ENCODE measurements around the gene RGS14. TPM values are rescaled to one million over a fixed set of nuclear protein-coding genes. Genes with fewer than 3 reads are reported as not detected.
A peak's percentile ranks its signal among the peaks of the same experiment; 100 is the strongest.

The RGS14 gene
- polyA plus RNA-seq, 1 donor (not counting 4 experiments of a cell fraction or from before 2014, with no cell fraction given): 8.6 TPM

GRCh38 chr5:177403792-177404640, 46.3 kb downstream of the RGS14 start:
- H4K20me1 ChIP-seq (ENCODE audit: control insufficient read depth, extremely low read depth, insufficient read depth, low read length): no peaks in the 10 kb centered on the region
- no peaks in the 10 kb centered on the region for H3K79me2 ChIP-seq (ENCODE audit: control insufficient read depth, insufficient read depth, low read length)
- H3K9me1 ChIP-seq (ENCODE audit: control insufficient read depth, extremely low read depth, insufficient read depth, low read length): no peaks in the 10 kb centered on the region
- peak overlapping the region; percentile 89 for H2AFZ ChIP-seq (ENCODE audit: control insufficient read depth, low read length)
- peak overlapping the region; percentile 67 for H3K4me2 ChIP-seq (ENCODE audit: control insufficient read depth, extremely low read depth, insufficient read depth, low read depth, low read length)
- TF ChIP-seq EZH2 (IDR thresholded peaks at IDR 0.05; ENCODE audit: low read length) (no peak), CTCF (optimal IDR thresholded peaks at IDR 0.05 in 1 of 3, IDR thresholded peaks at IDR 0.05 in 1 of 3, conservative IDR thresholded peaks at IDR 0.05 in 1 of 3; ENCODE audit: extremely low read depth in 1 of 3, insufficient read depth in 2 of 3, low read length in 3 of 3) (peak in 2 of 3 experiments; percentile 45 to 85)
- FAIRE-seq (no peak), DNase-seq (ENCODE audit: low read depth, low spot score) (no peak)
- dilution Hi-C loops (cut with MboI; ENCODE audit: extremely low pct_ligation_motif_present, low sequenced_read_pairs): no loop called here
- H3K9me3 ChIP-seq (ENCODE audit: control insufficient read depth, low read depth, low read length): no peaks in the 10 kb centered on the region
- peak overlapping the region; percentile 50 to 79 (median 71) for H3K4me3 ChIP-seq (ENCODE audit: control insufficient read depth in 2 of 3, extremely low read depth in 1 of 3, insufficient read depth in 2 of 3, low read depth in 1 of 3, low read length in 3 of 3)
- peak overlapping the region; percentile 19 for H3K27ac ChIP-seq (ENCODE audit: control insufficient read depth, insufficient read depth, low read length)
- no peaks in the 10 kb centered on the region for H3K27me3 ChIP-seq (ENCODE audit: control insufficient read depth, extremely low read depth, insufficient read depth, low read length)
- H3K36me3 ChIP-seq (ENCODE audit: control insufficient read depth in 2 of 2, extremely low read depth in 1 of 2, insufficient read depth in 2 of 2, low read length in 2 of 2): no peaks in the 10 kb centered on the region
- H3K4me1 ChIP-seq (ENCODE audit: control insufficient read depth, extremely low read depth, insufficient read depth, low read length): peaks cover 11% of the 10 kb centered on the region
- peak overlapping the region; percentile 68 for H3K9ac ChIP-seq (ENCODE audit: control insufficient read depth, extremely low read depth, insufficient read depth, low read length)

- DNase-seq (ENCODE audit: low read depth, low spot score) (no peak), FAIRE-seq (no peak)
- peak overlapping the region; percentile 50 to 79 (median 71) for H3K4me3 ChIP-seq (ENCODE audit: control insufficient read depth in 2 of 3, extremely low read depth in 1 of 3, insufficient read depth in 2 of 3, low read depth in 1 of 3, low read length in 3 of 3)
- H3K27me3 ChIP-seq (ENCODE audit: control insufficient read depth, extremely low read depth, insufficient read depth, low read length): no peaks in the 10 kb centered on the region
- peaks cover 11% of the 10 kb centered on the region for H3K4me1 ChIP-seq (ENCODE audit: control insufficient read depth, extremely low read depth, insufficient read depth, low read length)
- no peak for TF ChIP-seq CTCF (optimal IDR thresholded peaks at IDR 0.05 in 1 of 3, IDR thresholded peaks at IDR 0.05 in 1 of 3, conservative IDR thresholded peaks at IDR 0.05 in 1 of 3; ENCODE audit: extremely low read depth in 1 of 3, insufficient read depth in 2 of 3, low read length in 3 of 3)
- TF ChIP-seq EZH2 (IDR thresholded peaks at IDR 0.05; ENCODE audit: low read length): no peak
- no peaks in the 10 kb centered on the region for H3K79me2 ChIP-seq (ENCODE audit: control insufficient read depth, insufficient read depth, low read length)
- H3K9me3 ChIP-seq (ENCODE audit: control insufficient read depth, low read depth, low read length): no peaks in the 10 kb centered on the region
- H3K27ac ChIP-seq (ENCODE audit: control insufficient read depth, insufficient read depth, low read length): no peak overlapping the region
- no peaks in the 10 kb centered on the region for H4K20me1 ChIP-seq (ENCODE audit: control insufficient read depth, extremely low read depth, insufficient read depth, low read length)
- H3K9ac ChIP-seq (ENCODE audit: control insufficient read depth, extremely low read depth, insufficient read depth, low read length): peak overlapping the region; percentile 68
- H3K36me3 ChIP-seq (ENCODE audit: control insufficient read depth in 2 of 2, extremely low read depth in 1 of 2, insufficient read depth in 2 of 2, low read length in 2 of 2): no peaks in the 10 kb centered on the region
- no peaks in the 10 kb centered on the region for H3K9me1 ChIP-seq (ENCODE audit: control insufficient read depth, extremely low read depth, insufficient read depth, low read length)
- dilution Hi-C loops (cut with MboI; ENCODE audit: extremely low pct_ligation_motif_present, low sequenced_read_pairs): no loop called here
- H2AFZ ChIP-seq (ENCODE audit: control insufficient read depth, low read length): peak overlapping the region; percentile 89
- peak overlapping the region; percentile 67 for H3K4me2 ChIP-seq (ENCODE audit: control insufficient read depth, extremely low read depth, insufficient read depth, low read depth, low read length)
Measured at GRCh38 chr5:177404641-177405179, 47.0 kb downstream of the RGS14 start.
